Neutrophil (primary cell): ENCODE data around the gene TGFBR1.
"Not testable (repeated sequence)": the region's sequence is repeated elsewhere in the genome, so short reads cannot be mapped to it uniquely, and the experiment has no call there.

Experiments
- H3K27ac ChIP-seq: fragments of 200-600 bp; sonication (generic); 2 replicates; pipeline ENCODE4 v1.5.1; 2016; ENCODE audit warnings: mild to moderate bottlenecking, moderate library complexity
- H3K27me3 ChIP-seq: fragments of 200-600 bp; sonication (generic); 2 replicates; pipeline ENCODE4 v1.6.0; 2016; ENCODE audit warnings: mild to moderate bottlenecking
- H3K36me3 ChIP-seq: fragments of 200-600 bp; sonication (generic); 2 replicates; pipeline ENCODE4 v1.5.1; 2017
- H3K4me1 ChIP-seq, 2 experiments: fragments of 200-600 bp in 1 of 2; sonication (generic) in 1 of 2; 1 replicate in 1 of 2; 2 replicates in 1 of 2; pipeline versions ENCODE4 v1.5.1 to v1.6.1; 2013 to 2016; ENCODE audit warnings: low read depth in 1 of 2, low read length in 1 of 2, mild to moderate bottlenecking in 1 of 2, moderate library complexity in 1 of 2; ENCODE audit not compliant: control insufficient read depth in 1 of 2, insufficient read depth in 1 of 2
- H3K4me3 ChIP-seq, 2 experiments: fragments of 200-600 bp in 1 of 2; sonication (generic) in 1 of 2; 1 replicate in 1 of 2; 2 replicates in 1 of 2; pipeline ENCODE4 v1.5.1; 2013 to 2016; ENCODE audit warnings: low read depth in 1 of 2, low read length in 1 of 2, mild to moderate bottlenecking in 1 of 2, moderate library complexity in 1 of 2
- H3K9me3 ChIP-seq: fragments of 200-600 bp; sonication (generic); 2 replicates; pipeline ENCODE4 v1.5.1; 2016
- TF ChIP-seq, protein P1 (sequence below): fragments of 200-600 bp; sonication (generic); IDR thresholded peaks from 2 replicates; pipeline ENCODE4 v1.5.1; 2016; ENCODE audit warnings: antibody characterized with exemption

The TGFBR1 gene

DNA sequence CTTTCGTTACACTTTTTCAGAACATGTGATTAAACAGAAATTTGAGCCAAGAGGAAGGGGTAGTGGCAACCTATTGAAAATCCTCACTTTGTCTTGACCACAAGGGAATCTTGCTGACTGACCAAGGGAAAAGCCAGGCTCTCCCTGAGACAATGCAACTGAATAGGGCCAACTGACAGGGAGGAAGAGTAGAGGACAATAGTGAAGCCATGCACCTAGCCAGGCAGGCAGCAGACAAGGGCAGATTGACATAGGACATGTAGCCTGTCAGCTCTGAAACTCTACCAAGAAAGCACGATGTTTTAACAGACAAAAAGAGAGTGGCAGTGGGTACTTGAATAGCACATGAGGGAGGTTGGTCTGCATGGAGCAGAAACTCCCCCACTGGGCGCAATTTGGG is 8.5 kb upstream of the TGFBR1 start:
- Histone ChIP-seq H3K27ac (no peak overlapping the region), H3K27me3 (peaks cover 15% of the 10 kb centered on the region), H3K36me3 (no peaks in the 10 kb centered on the region), H3K9me3 (no peaks in the 10 kb centered on the region), H3K4me1 (no peaks in the 10 kb centered on the region), H3K4me3 (no peak overlapping the region)
- TF ChIP-seq, protein P1, sequence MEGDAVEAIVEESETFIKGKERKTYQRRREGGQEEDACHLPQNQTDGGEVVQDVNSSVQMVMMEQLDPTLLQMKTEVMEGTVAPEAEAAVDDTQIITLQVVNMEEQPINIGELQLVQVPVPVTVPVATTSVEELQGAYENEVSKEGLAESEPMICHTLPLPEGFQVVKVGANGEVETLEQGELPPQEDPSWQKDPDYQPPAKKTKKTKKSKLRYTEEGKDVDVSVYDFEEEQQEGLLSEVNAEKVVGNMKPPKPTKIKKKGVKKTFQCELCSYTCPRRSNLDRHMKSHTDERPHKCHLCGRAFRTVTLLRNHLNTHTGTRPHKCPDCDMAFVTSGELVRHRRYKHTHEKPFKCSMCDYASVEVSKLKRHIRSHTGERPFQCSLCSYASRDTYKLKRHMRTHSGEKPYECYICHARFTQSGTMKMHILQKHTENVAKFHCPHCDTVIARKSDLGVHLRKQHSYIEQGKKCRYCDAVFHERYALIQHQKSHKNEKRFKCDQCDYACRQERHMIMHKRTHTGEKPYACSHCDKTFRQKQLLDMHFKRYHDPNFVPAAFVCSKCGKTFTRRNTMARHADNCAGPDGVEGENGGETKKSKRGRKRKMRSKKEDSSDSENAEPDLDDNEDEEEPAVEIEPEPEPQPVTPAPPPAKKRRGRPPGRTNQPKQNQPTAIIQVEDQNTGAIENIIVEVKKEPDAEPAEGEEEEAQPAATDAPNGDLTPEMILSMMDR: no peak

DNA sequence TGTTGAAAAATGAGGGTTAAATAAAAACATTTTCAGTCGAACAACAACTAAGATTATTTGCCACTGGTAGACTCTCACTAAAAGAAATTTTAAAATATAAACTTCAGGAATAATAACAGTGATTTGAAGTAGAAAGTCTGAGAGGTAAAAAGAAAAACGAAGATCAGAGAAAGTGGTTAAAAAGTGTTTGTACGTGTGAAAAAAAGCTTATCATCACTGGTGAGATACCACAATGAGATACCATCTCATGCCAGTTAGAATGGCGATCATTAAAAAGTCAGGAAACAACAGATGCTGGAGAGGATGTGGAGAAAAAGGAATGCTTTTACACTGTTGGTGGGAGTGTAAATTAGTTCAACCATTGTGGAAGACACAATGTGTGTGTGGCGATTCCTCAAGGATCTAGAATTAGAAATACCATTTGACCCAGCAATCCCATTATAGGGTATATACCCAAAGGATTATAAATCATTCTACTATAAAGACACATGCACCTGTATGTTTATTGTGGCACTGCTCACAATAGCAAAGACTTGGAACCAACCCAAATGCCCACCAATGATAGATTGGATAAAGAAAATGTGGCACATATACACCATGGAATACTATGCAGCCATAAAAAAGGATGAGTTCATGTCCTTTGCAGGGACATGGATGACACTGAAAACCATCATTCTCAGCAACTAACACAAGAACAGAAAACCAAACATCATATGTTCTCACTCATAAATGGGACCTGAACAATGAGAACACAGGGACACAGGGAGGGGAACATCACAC is 4.9 kb upstream of the TGFBR1 start:
- H3K4me3 ChIP-seq, H3K27ac ChIP-seq, H3K36me3 ChIP-seq, H3K9me3 ChIP-seq: not testable (repeated sequence)
- H3K27me3 ChIP-seq: peaks cover 12% of the 10 kb centered on the region
- peaks cover 8 to 11% of the 10 kb centered on the region in 2 experiments for H3K4me1 ChIP-seq

DNA sequence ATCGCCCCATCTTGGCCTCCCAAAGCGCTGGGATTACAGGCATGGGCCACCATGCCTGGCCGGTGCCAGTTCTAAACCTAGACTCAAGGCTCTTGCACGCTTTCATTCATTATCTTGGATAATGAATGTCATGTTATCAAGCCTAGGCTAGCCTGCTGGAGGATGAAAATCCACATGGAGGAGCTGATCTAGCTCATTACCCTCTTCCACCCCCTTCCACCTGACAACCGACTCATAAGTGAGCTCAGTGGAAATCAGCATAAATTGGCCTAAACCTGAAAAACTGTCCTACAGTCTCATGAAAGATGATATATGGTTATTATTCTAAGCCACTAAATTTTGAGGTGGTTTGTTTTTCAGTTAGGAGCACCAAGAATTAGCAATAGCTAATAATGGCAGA is 3.6 kb upstream of the TGFBR1 start:
- Histone ChIP-seq H3K27ac (no peak overlapping the region), H3K4me3 (no peak overlapping the region), H3K9me3 (no peaks in the 10 kb centered on the region), H3K27me3 (peaks cover 3% of the 10 kb centered on the region), H3K36me3 (no peaks in the 10 kb centered on the region), H3K4me1 (peaks cover 14% of the 10 kb centered on the region in 2 experiments)
- TF ChIP-seq, protein P1: no peak

DNA sequence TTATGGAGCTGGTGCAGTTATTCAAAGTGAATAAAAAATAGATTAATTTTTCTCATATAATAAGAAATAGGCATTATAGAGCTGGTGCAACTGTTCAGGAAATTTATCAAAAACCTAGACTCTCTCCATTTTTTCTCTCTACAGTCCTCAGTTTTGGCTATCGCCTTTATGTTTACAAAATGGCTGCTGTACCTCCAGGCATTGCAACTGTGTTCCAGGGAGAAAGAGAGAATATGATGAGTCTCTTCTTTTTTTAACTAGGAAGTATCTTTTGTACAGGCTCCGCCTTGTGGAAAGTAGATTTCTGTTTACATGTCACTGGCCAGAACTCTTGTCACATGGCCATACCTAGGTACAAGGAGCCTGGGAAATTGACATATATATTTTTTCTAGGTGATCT is 3.1 kb upstream of the TGFBR1 start:
- peaks cover 3% of the 10 kb centered on the region for H3K27me3 ChIP-seq
- TF ChIP-seq, protein P1: no peak

DNA sequence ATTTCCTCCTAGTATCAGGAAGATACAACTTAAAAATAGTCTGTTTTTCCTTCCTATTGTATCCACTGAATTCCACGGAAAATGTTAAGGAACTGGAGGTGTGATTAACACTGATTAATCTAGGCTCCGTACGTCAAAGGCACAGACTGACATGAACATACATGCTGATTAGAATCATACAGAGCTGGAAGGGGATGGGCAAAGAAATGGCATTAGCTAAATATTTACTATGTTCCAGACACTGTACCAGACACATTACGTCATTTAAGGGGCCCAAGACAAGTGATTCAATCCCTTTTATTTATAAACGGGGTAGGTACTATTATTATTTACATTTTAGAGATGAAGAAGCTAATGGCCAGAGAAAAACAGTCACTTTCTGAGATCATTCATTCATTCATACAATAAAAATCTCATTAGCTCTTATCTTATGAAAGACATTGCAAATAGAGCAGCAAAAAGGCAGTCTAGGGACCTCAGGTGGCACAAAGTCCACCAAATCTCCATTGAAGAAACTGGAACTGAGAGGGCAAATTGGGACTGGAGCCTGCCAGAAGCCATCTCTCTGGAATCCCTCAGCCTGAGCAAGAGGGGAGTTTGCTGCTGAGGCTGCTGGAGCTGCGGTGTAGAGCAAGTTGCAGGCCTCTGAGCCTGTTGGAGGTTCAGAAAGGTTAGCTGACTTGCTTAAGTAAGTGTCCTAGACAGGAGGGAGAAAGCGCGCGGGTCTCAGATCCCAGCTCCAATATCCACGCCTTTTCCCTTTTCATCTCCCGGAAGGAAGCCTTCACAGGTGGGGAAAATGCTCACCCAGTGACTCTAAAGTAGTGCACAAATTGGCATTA is 1.6 kb upstream of the TGFBR1 start:
- Histone ChIP-seq H3K27ac (peak overlapping the region; percentile 94), H3K9me3 (no peaks in the 10 kb centered on the region), H3K4me3 (no peak overlapping the region)

More for the DNA sequence above, 3.1 kb upstream of the TGFBR1 start:
- Histone ChIP-seq H3K4me1 (peaks cover 19 to 20% of the 10 kb centered on the region in 2 experiments), H3K27ac (no peak overlapping the region), H3K9me3 (no peaks in the 10 kb centered on the region), H3K36me3 (no peaks in the 10 kb centered on the region), H3K4me3 (no peak overlapping the region)

More for the DNA sequence above, 1.6 kb upstream of the TGFBR1 start:
- Histone ChIP-seq H3K27me3 (peaks cover 3% of the 10 kb centered on the region), H3K36me3 (no peaks in the 10 kb centered on the region), H3K4me1 (peaks cover 34% of the 10 kb centered on the region in 2 experiments)
- TF ChIP-seq, protein P1: no peak
